Stimulated activated naive CD4-positive, alpha-beta T cell (primary cell): ENCODE data around the gene SNED1.

ENCODE experiments used
- DNase-seq, 6 experiments: peaks; one replicate each; lab custom pipeline; 2025; lab: John Stamatoyannopoulos, UW

SNED1 gene

GRCh38 chr2:241109210-241110088 is 111.0 kb downstream of the SNED1 start:
- DNase-seq: no peak

- DNase-seq: no peak
Measured at GRCh38 chr2:241110089-241110606, 111.7 kb downstream of the SNED1 start.

- no peak for DNase-seq
Measured at GRCh38 chr2:241110607-241111439, 112.4 kb downstream of the SNED1 start.

GRCh38 chr2:241111440-241111805 is 113.0 kb downstream of the SNED1 start:
- no peak for DNase-seq

- DNase-seq: no peak
Measured at GRCh38 chr2:241112046-241112445, 113.6 kb downstream of the SNED1 start.

GRCh38 chr2:241112592-241112991 is 114.2 kb downstream of the SNED1 start:
- peak in 4 of 6 experiments; percentile 18 to 35 (median 22) for DNase-seq

- no peak for DNase-seq
Measured at GRCh38 chr2:241114836-241115235, 116.4 kb downstream of the SNED1 start.

GRCh38 chr2:241115361-241115760 is 116.9 kb downstream of the SNED1 start:
- DNase-seq: no peak

- no peak for DNase-seq
Measured at GRCh38 chr2:241116606-241117560, 118.5 kb downstream of the SNED1 start.

- DNase-seq: no peak
Measured at GRCh38 chr2:241118737-241119505, 120.5 kb downstream of the SNED1 start.

GRCh38 chr2:241120440-241120839 is 122.0 kb downstream of the SNED1 start:
- DNase-seq: no peak

GRCh38 chr2:241121008-241121407 is 122.6 kb downstream of the SNED1 start:
- DNase-seq: no peak

- no peak for DNase-seq
Measured at GRCh38 chr2:241122376-241123002, 124.1 kb downstream of the SNED1 start.

GRCh38 chr2:241123816-241124536 is 125.6 kb downstream of the SNED1 start:
- DNase-seq: no peak

- no peak for DNase-seq
Measured at GRCh38 chr2:241125626-241126025, 127.2 kb downstream of the SNED1 start.

GRCh38 chr2:241126201-241126611 is 127.8 kb downstream of the SNED1 start:
- DNase-seq: no peak

- DNase-seq: no peak
Measured at GRCh38 chr2:241126771-241127202, 128.4 kb downstream of the SNED1 start.

GRCh38 chr2:241128266-241128665 is 129.8 kb downstream of the SNED1 start:
- no peak for DNase-seq

- DNase-seq: no peak
Measured at GRCh38 chr2:241129086-241129871, 130.9 kb downstream of the SNED1 start.
